Ovary (tissue), 3 donors: ENCODE data around the gene NEDD9.

ENCODE experiments used
- CTCF ChIP-seq, 3 donors: fragments of 450-650 bp in 2 of 3; fragments of 200-600 bp in 1 of 3; IDR thresholded peaks; one replicate each; pipeline versions ENCODE4 v1.5.1 to v1.8.0; 2016 to 2022; ENCODE audit warnings: antibody characterized with exemption in 3 of 3, mild to moderate bottlenecking in 1 of 3
- POLR2A ChIP-seq: fragments of 450-650 bp; IDR thresholded peaks from one replicate; pipeline ENCODE4 v1.6.1; 2017; ENCODE audit warnings: antibody characterized with exemption, mild to moderate bottlenecking, moderate library complexity
- donor health status: DM: no; HTN: no; CAD: no.

- no peak for TF ChIP-seq CTCF (IDR thresholded peaks at IDR 0.05)
- no peak for TF ChIP-seq POLR2A
Observed at GRCh38 chr6:11278207-11278559, 45.7 kb upstream of the NEDD9 start.
